HepG2 (cell line): ENCODE data around the gene NDUFAF5. TPM values are rescaled to one million over a fixed set of nuclear protein-coding genes. Genes with fewer than 3 reads are reported as not detected.

ENCODE experiments used
- BRCA1 ChIP-seq: sonication (generic); formaldehyde crosslinking; IDR thresholded peaks from 2 replicates; pipeline ENCODE4 v1.4.0; 2020; ENCODE audit warnings: missing genetic modification reagents
- KLF6 ChIP-seq: IDR thresholded peaks from 2 replicates; pipeline ENCODE4 v1.8.0; 2016; ENCODE audit warnings: missing biosample characterization, missing genetic modification reagents
- KMT2B ChIP-seq: IDR thresholded peaks from 2 replicates; pipeline ENCODE4 v1.6.1; 2016; ENCODE audit warnings: missing genetic modification reagents, missing compliant biosample characterization
- MATR3 ChIP-seq: sonication (generic); formaldehyde crosslinking; IDR thresholded peaks from 2 replicates; pipeline ENCODE4 v1.4.0; 2020; ENCODE audit warnings: missing genetic modification reagents
- MBNL3 ChIP-seq: fragments of 250-450 bp; sonication (Bioruptor Pico); conservative IDR thresholded peaks from 2 replicates; pipeline ENCODE4 v1.8.0; 2022; ENCODE audit warnings: mild to moderate bottlenecking, inconsistent platforms
- NBN ChIP-seq: fragments of 450-650 bp; conservative IDR thresholded peaks from 2 replicates; pipeline ENCODE4 v1.6.1; 2017
- NCOA1 ChIP-seq: sonication (generic); formaldehyde crosslinking; IDR thresholded peaks from 2 replicates; pipeline ENCODE4 v1.9.0; 2021; ENCODE audit warnings: missing genetic modification reagents
- RARG ChIP-seq: sonication (generic); formaldehyde crosslinking; IDR thresholded peaks from 2 replicates; pipeline ENCODE4 v1.4.0; 2020; ENCODE audit warnings: low read depth, mild to moderate bottlenecking, missing genetic modification reagents
- SMAD3 ChIP-seq: sonication (generic); formaldehyde crosslinking; IDR thresholded peaks from 2 replicates; pipeline ENCODE4 v1.4.0; 2020; ENCODE audit warnings: missing genetic modification reagents
- TBP ChIP-seq: sonication (generic); formaldehyde crosslinking; IDR thresholded peaks from 2 replicates; pipeline ENCODE4 v1.5.0; 2020; ENCODE audit warnings: missing genetic modification reagents
- TP53 ChIP-seq: sonication (generic); formaldehyde crosslinking; conservative IDR thresholded peaks from 2 replicates; pipeline ENCODE4 v1.4.0; 2020; ENCODE audit warnings: missing genetic modification reagents
- ZBTB40 ChIP-seq, 2 experiments: fragments of 450-650 bp in 1 of 2; sonication (generic) in 1 of 2; formaldehyde crosslinking in 1 of 2; IDR thresholded peaks; 2 replicates each; pipeline versions ENCODE4 v1.6.1 to v1.8.0; 2016 to 2022; ENCODE audit warnings: antibody characterized with exemption in 1 of 2, mild to moderate bottlenecking in 1 of 2, missing genetic modification reagents in 1 of 2
- ZBTB43 ChIP-seq: sonication (generic); formaldehyde crosslinking; conservative IDR thresholded peaks from 2 replicates; pipeline ENCODE4 v1.4.0; 2020; ENCODE audit warnings: missing genetic modification reagents
- ZBTB7A ChIP-seq: sonication (generic); formaldehyde crosslinking; IDR thresholded peaks from 2 replicates; pipeline ENCODE4 v1.8.0; 2022; ENCODE audit warnings: mild to moderate bottlenecking, missing genetic modification reagents
- ZMYM2 ChIP-seq: sonication (generic); formaldehyde crosslinking; IDR thresholded peaks from 2 replicates; pipeline ENCODE4 v1.8.0; 2022; ENCODE audit warnings: mild to moderate bottlenecking, missing genetic modification reagents
- ZNF17 ChIP-seq: sonication (generic); formaldehyde crosslinking; IDR thresholded peaks from 2 replicates; pipeline ENCODE4 v1.5.0; 2020; ENCODE audit warnings: mild to moderate bottlenecking, missing genetic modification reagents
- ZNF207 ChIP-seq: fragments of 450-650 bp; IDR thresholded peaks from 2 replicates; pipeline ENCODE4 v1.6.1; 2016; ENCODE audit warnings: antibody characterized with exemption, borderline replicate concordance
- ZNF563 ChIP-seq: sonication (generic); formaldehyde crosslinking; IDR thresholded peaks from 2 replicates; pipeline ENCODE4 v1.8.0; 2022; ENCODE audit warnings: mild to moderate bottlenecking, moderate library complexity, missing genetic modification reagents
- ZNF577 ChIP-seq: sonication (generic); formaldehyde crosslinking; IDR thresholded peaks from 2 replicates; pipeline ENCODE4 v1.4.0; 2020; ENCODE audit warnings: mild to moderate bottlenecking, low read depth, missing genetic modification reagents, borderline replicate concordance
- ZNF691 ChIP-seq: sonication (generic); formaldehyde crosslinking; IDR thresholded peaks from 2 replicates; pipeline ENCODE4 v1.4.0; 2020; ENCODE audit warnings: missing genetic modification reagents, low read depth, mild to moderate bottlenecking, borderline replicate concordance
- ZNF761 ChIP-seq: sonication (generic); formaldehyde crosslinking; conservative IDR thresholded peaks from 2 replicates; pipeline ENCODE4 v1.4.0; 2020; ENCODE audit warnings: mild to moderate bottlenecking, missing genetic modification reagents
- ZSCAN29 ChIP-seq: sonication (generic); formaldehyde crosslinking; conservative IDR thresholded peaks from 2 replicates; pipeline ENCODE4 v1.4.0; 2020; ENCODE audit warnings: mild to moderate bottlenecking, missing genetic modification reagents
- polyA plus RNA-seq, 8 experiments: library from polyadenylated mRNA; depleted of rRNA in 3 of 8; stranded (reverse) in 7 of 8; unstranded in 1 of 8; fragments of >200 nt; fragmentation: Illumina TruSeq in 4 of 8; extraction: Trizol in 4 of 8; gene quantifications; 2 replicates each; pipeline versions ENCODE4 v1.2.1 to v1.2.3, GENCODE V29; 2011 to 2016; ENCODE audit warnings: low read depth in 4 of 8, missing spikeins in 1 of 8, mixed read lengths in 1 of 8; ENCODE audit not compliant: insufficient read depth in 1 of 8
- total RNA-seq, 5 experiments: library from RNA; depleted of rRNA; stranded (reverse); fragments of >200 nt; fragmentation: Illumina TruSeq; extraction: Trizol; gene quantifications; 2 replicates each; pipeline ENCODE4 v1.2.3, GENCODE V29; 2016; ENCODE audit warnings: low read depth in 1 of 5

NDUFAF5 gene
- total and polyA plus RNA-seq, 2 of the 13 experiments (the other 11 are each of a cell fraction or from before 2014, with no cell fraction given) = 23.1 to 66.7 TPM

GRCh38 chr20:13800728-13801134 lies 15.9 kb downstream of the NDUFAF5 start (continued):
- TF ChIP-seq ZBTB40 (IDR thresholded peaks at IDR 0.05) (no peak), ZBTB40 (CRISPR knock-in tag; IDR thresholded peaks at IDR 0.05) (no peak), MBNL3 (no peak), ZNF691 (peak; percentile 63; the same call in 1 of the 2 replicates), BRCA1 (CRISPR knock-in tag) (no peak), MATR3 (CRISPR knock-in tag) (no peak), NBN (no peak), NCOA1 (CRISPR knock-in tag) (no peak), ZNF761 (CRISPR knock-in tag) (no peak), ZBTB43 (CRISPR knock-in tag) (peak; percentile 78), KLF6 (CRISPR knock-in tag) (no peak), ZNF207 (no peak), SMAD3 (CRISPR knock-in tag) (no peak), ZNF563 (CRISPR knock-in tag) (no peak; the same call in 1 of the 2 replicates), KMT2B (CRISPR knock-in tag) (peak; percentile 21; the same call in 1 of the 2 replicates), TBP (CRISPR knock-in tag) (no peak), ZNF577 (CRISPR knock-in tag) (no peak), RARG (CRISPR knock-in tag) (no peak), ZNF17 (CRISPR knock-in tag) (no peak), ZMYM2 (no peak), ZBTB7A (no peak), ZSCAN29 (CRISPR knock-in tag) (no peak), TP53 (peak; percentile 92; the same call in 1 of the 2 replicates)
